ENCODE data around the gene DYSF. TPM values are rescaled to one million over a fixed set of nuclear protein-coding genes. Genes with fewer than 3 reads are reported as not detected.

DYSF gene
- polyA plus RNA-seq, 4 donors, result 15.0 to 18.1 (median 16.3) TPM

DNA sequence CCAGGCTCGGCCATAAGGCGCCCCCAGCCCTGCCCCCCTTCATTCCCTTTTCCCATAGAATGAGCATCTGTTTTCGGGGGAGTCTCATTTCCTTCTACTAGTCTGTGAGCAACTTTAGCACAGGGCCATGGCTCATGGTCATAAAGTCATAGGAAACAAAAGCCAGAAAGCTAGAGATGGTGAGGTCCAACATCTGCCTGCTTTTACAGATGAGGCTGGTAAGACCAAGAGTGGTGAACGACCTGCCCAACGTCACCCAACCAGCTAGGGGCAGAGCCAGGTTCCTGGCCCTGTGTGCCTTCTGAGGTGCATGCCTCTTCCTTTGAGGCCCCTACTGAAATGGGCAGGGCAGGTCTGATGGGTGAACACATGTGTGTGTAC is 212.7 kb downstream of the DYSF start:
- DNase-seq (ENCODE audit: low read depth in 4 of 4, low spot score in 2 of 4), result no peak

DNA sequence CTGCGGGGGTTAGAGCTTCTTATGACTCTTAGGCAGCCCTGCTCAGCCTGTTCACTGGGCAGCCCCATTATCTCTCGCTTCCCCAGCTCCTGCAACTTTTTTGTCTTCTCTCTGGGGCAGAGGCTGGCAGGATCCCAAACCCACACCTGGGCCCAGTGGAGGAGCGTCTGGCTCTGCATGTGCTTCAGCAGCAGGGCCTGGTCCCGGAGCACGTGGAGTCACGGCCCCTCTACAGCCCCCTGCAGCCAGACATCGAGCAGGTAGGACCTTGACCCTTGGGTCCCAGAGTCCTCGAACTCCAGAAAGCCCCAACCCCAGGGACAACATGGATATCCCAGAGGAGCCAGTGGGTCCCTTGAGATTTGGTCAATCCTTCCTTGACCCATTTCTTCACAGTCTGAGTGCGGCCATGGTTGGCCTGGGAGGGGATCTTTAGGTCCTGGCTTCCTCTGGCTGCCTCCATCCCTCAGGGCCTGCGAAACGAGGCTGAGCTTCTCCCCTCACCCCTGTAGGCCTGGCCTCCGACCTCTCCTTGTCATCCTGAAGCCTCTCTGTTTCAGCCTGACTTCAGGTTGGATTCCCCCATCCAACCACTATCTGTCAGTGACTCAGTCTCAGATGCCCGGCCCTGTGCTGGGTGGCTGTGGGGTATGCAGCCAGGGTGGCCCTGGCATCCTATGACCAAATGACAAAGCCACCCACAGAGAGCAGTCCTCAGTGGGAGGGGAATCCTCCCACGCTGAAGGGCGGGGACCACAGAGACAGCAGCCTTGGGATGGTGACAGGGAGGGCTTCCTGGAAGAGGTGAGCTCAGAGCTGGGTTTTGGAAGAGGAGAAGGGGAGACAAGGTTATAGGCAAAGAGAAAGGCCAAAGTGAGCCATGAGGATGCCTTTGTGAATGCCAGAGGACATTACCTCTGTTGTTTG is 214.2 kb downstream of the DYSF start:
- DNase-seq (ENCODE audit: low read depth in 4 of 4, low spot score in 2 of 4), result no peak

DNA sequence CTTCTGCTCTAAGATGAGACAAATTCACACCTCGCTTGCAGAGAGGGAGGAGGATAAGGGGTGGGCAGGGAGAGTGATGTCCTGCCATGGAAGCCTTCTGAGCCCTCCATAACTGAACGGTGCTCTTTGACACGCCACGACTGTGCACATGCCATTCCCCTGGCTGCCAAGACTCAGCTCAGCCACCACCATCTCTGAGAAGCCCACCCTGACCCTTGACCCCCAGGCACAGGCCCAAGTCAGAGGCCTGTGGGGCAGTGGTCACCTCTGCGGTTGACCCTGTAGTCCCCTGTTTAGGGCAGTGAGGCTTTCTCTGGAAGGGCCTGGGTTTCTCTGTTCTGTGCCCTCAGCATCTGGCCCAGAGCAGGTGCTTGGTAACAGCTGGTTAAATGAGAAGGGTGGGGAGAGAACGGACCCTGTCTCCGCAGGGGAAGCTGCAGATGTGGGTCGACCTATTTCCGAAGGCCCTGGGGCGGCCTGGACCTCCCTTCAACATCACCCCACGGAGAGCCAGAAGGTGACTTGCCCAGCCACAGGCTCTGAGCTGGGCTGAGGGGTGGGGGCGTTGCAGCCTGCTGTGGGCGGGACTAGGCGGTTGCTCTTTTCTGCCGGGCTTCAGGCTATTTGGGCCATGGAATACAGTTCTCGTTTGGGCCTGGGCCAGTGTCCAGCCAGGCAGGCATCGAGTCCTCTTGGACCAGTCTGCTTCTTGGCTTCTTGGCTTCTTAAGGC is 215.1 kb downstream of the DYSF start:
- DNase-seq (ENCODE audit: low read depth in 4 of 4, low spot score in 2 of 4), result no peak

DNA sequence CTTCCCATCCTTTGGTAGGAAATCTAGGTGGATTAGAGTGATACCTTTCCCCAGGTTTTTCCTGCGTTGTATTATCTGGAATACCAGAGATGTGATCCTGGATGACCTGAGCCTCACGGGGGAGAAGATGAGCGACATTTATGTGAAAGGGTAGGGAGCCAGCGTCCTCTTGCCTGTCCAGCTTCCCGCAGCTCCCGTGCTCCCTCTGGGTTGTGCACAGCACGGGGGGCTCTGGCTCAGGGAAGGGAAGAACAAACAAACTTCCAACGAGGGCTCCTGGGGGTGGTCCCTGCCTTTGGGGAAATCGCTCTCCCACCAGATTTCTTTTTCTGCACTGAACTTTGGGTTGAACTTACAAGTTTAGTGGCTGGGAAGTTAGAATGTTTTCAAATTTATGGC is 215.7 kb downstream of the DYSF start:
- DNase-seq (ENCODE audit: low read depth in 4 of 4, low spot score in 2 of 4), result no peak

DNA sequence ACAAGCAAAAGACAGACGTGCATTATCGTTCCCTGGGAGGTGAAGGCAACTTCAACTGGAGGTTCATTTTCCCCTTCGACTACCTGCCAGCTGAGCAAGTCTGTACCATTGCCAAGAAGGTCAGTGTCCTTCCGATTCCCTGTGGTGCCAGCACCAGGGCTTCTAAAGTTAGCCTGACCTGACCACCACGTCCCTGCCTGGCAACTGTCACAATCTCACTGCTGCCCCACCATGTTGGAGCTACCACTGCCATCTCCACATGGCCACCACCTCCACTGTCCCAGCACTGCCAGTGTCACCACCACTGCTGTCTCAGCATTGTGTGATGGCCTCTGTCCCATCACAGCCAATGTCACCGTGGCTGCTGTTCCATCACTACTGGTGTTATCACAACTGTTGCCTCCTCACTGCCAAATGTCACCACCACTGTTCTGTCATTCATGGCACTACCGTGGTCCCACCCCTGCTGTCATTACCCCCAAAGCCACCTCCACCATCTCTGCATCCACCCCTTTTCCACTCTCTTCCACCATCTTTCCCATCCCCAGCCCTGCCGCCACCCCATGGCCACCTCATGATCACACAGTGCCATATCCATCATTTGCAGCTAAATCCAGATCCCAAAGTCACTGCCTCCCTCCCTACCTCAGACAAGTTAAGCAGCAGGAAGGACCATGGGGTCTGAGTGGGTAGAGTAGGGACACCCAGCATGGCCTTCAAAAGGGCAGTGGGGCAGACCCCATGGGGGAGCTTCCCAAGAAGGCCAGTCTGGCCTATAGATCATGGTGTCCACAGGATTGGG is 216.5 kb downstream of the DYSF start:
- no peak for DNase-seq (ENCODE audit: low read depth in 4 of 4, low spot score in 2 of 4)

DNA sequence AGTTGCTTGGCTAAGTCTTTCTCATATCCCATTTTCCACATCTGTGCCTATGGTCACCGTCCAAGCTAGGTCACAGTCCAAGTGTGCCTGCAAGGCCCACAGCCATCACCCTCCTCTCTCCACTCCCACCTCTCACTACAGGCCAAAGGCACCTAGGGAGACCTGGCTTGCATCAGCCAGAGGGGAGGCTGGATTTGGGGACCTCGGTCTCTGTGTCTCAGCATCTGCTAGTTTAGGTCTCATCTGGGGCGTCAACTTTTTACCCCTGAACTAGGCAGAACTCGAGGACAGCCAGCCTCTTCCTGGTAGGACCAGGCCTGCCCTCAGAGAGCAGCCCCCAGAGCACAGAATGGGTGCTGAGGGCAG is 217.1 kb downstream of the DYSF start:
- no peak for DNase-seq (ENCODE audit: low read depth in 4 of 4, low spot score in 2 of 4)

DNA sequence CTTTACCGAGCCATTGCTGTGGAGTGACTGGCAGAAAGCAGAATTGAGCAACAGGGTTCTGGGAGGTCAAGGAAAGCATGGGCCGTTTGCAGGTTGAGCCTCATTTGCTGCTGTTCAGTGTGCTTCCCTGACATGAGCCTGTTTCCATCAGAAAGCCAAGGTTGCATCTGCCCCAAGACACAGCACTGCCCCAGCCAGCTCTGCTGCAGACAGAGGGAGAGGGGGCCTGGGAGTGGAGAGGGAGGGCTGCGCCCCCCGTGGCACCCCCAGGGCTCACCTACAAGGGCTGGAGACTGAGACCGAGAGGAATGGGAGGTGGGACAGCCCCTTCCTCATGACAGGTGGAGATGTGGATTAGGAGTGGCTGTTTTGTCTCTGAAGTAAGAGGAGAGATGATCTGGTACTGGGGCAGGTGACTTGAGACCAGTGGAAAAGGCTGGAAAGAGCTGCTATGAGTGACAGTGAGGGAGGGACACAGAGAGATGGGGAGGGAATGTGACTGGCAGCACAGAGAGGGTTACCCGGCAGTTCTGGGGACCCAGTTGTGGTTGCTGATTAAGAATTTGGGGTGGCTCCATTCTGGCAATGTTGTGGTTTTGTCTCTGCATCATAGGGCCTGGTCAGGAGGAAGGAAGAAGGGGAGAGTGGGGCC is 218.0 kb downstream of the DYSF start:
- no peak for DNase-seq (ENCODE audit: low read depth in 4 of 4, low spot score in 2 of 4)

DNA sequence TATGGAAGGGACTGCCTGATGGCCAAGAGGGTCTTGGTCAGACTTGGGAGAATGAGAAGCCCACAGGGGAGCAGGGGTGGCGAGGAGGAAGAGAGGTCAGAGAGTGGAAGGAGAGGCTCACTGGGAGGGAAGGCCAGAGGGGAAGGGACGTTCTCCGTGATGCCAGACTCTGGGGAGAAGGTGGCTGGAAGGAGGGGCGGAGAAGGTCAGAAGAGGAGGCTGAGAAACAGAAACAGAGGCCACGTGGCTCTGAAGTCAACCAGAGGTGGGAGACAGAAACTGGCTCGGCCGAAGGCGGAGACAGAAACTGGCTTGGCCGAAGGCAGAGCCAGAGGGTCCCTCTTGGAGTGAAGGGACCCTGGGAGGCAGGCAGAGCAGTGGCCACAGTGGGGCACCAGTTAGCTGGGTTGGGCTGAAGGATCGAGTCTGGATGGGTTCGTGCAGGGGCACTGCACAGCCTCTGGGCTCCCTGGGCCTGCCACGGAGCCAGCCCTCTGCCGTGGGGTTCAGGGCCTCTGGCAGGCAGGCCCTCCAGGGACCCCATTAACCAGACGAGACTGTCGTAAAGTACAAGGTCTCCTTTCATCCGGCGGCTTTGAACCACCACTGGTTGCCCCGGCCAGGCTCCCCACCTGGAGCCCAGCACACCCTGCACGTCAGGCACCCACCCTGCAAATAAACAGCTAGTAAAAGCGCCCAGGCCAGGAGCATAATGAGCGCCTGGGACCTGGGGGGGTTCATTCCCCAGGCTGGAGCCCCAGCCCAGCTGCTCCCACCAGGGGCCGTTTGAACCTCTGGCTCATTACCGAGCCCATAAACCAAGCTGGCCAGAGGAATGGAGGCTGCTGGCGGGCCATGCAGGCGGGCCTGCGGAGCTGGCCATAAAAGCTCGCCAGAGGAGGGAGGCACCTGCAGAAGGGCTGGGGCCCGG is 218.8 kb downstream of the DYSF start:
- no peak for DNase-seq (ENCODE audit: low read depth in 4 of 4, low spot score in 2 of 4)

DNA sequence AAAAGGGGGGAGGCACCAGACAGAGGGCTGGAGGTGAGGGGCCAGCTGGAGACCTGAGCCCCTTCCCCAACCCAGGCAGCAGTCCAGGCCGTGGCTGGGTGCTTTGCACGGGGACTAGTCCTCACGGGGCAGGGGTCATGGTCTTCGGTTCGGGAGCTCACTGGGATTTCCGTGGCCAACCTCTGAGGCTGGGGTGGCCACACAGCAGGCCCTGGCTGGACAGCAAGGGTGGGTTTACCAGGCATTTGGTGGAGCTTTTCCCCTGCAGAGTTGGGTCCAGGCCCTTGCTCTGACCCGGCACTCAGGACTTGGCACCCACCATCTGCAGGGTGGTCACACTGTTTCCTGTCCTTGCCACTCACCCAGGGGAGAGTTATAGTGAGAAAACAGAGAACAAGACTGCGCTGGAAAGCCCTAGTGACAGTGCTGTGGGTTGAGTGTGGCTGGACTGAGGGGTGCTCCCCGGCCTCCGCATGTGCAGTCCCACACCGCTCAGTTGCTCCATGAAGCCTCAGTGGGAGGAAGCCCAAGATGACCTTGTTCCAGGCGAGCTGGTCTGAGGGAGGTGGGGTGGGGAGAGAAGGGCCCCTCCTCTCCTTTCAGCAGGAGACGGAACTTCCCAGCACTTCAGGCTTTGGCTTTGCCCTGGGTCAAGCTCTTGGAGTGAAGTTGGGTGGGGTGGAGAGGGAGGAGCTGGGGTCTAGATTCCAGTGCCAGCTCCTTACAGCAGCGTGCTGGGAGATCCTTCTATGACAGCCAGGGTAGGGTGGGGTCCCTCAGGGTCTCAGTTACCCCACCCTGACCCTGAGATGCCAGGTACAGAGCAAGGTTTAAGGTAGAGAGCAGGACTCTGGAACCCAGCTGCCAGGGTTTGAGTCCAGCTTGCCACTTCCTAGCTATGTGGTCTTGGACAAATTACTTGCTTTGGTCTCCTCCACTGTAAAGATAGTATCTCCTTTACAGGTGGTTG is 219.8 kb downstream of the DYSF start:
- no peak for DNase-seq (ENCODE audit: low read depth in 4 of 4, low spot score in 2 of 4)

DNA sequence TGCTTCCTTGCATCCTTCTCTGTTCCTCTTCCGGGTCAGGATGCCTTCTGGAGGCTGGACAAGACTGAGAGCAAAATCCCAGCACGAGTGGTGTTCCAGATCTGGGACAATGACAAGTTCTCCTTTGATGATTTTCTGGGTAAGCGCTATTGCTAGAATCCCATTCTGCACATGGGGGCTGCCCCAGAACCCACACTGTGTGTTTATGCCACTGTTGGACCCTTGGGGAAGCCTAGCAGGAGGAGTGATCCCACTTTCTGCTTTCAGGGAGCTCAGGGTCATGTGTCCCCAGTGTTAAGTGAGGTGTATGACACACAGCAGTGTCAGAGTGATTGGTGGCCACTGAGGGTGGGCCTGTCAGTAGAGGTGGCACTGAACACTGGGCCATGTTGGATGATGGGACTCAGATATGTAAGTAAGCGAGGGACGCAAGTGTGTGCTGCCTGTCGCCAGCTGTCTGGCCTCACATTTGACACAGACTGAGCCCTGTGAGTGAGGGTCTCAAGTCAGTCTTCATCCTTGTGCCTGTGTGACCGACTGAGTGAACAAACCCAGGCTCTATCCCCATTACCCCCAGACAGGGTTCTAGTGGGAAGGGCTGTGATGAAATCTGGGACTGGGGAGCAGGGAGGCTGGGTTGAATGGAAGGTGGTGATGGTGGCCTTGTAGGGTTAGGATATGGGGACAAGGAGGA is 220.9 kb downstream of the DYSF start:
- DNase-seq (ENCODE audit: low read depth in 4 of 4, low spot score in 2 of 4), result no peak

DNA sequence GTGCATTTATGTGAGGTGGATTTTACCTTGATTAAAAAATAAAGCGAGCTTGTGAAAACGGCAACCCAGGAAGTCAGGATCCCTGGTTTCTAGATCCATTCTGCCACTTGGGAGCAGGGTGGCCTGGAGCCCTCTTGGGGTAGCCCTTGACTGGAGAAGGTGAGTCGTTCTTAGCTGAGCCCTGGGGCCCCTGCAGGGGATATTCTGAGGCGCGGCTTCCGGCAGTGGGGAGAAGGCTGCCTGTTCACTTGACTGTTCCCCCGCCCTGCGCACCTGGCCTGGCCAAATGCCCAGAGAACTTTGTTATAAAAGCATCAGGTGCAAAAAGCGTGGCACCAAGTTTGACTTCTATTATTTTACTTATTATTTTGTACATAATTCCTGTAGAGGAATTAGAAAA is 221.9 kb downstream of the DYSF start:
- peak in 2 of 4 donors; percentile 13 to 24 for DNase-seq (ENCODE audit: low read depth in 4 of 4, low spot score in 2 of 4)

DNA sequence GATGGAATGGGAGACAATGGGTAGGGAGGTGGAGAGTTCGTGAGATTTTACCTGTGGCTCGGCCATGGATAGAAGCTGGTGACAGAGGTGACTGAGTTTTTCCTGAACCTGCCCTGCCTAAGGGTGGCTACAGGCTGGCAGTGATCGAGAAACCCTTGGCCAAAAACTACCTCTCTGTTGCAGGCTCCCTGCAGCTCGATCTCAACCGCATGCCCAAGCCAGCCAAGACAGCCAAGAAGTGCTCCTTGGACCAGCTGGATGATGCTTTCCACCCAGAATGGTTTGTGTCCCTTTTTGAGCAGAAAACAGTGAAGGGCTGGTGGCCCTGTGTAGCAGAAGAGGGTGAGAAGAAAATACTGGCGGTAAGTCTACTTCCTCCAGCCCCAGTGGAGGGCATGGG is 225.5 kb downstream of the DYSF start:
- DNase-seq (ENCODE audit: low read depth in 4 of 4, low spot score in 2 of 4), result no peak

DNA sequence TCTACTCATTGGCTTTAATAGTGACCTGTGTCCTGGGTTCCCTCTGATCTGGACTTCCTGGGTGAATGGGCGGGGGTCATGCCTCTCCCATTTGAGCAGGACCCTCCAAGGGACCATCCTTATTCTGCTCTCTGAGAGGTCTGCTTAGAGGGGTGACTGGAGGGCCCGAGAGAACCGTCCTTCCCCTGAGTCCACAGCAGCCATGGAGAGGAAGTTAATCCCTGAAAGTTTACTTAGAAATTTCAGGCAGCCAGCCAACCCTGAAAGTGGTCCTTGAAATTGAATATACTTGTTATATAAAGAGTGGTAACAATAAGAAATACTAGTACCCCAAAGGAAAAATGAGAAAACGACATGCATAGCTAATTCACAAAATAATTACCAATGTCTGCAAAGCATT is 226.1 kb downstream of the DYSF start:
- DNase-seq (ENCODE audit: low read depth in 4 of 4, low spot score in 2 of 4), result no peak

DNA sequence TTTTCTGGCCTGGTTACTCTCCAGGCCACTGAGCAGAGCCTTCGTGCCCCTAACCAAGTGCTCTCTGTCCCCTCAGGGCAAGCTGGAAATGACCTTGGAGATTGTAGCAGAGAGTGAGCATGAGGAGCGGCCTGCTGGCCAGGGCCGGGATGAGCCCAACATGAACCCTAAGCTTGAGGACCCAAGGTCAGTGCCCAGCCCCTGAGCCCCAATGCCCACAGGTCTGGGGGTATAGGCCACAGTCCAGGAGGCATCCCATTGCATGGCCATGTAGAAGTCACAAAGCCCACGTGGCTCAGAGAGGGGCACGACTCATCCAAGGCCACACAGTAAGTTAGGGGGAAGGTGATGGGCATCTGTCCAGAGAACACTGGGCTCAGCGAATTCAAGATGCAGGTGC is 227.6 kb downstream of the DYSF start:
- DNase-seq (ENCODE audit: low read depth in 4 of 4, low spot score in 2 of 4), result no peak

DNA sequence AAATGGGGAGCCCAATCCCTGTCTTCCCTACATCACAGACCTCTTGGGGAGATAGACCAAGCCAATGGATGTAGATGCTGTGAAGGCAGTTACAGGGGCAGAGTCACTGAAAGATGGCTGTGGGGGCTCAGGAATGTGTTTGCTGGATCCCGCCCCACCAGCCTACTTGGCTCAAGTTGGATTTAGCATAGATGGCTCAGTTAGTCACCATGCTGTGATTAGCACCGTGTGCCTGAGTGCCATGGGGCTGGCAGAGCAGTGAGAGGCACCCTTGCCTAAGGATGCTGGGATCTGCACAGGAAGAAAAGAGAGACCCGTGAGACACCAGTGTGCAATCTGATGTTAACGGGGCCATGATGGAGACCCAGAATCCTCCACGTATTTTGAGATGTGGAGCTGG is 228.3 kb downstream of the DYSF start:
- DNase-seq (ENCODE audit: low read depth in 4 of 4, low spot score in 2 of 4), result no peak

DNA sequence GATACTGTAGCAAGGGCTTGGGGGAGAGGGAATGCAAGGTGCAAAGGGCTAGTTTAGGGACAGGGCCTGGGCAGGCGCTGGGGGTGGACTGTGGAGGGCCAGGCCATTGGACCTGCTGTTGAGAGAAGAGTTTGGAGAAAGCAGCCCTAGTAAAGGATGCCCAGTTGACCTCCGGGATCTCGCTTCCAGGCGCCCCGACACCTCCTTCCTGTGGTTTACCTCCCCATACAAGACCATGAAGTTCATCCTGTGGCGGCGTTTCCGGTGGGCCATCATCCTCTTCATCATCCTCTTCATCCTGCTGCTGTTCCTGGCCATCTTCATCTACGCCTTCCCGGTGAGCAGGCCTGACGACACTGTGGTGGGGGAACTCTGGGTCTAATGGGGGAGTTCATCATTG is 229.0 kb downstream of the DYSF start:
- DNase-seq (ENCODE audit: low read depth in 4 of 4, low spot score in 2 of 4), result no peak

DNA sequence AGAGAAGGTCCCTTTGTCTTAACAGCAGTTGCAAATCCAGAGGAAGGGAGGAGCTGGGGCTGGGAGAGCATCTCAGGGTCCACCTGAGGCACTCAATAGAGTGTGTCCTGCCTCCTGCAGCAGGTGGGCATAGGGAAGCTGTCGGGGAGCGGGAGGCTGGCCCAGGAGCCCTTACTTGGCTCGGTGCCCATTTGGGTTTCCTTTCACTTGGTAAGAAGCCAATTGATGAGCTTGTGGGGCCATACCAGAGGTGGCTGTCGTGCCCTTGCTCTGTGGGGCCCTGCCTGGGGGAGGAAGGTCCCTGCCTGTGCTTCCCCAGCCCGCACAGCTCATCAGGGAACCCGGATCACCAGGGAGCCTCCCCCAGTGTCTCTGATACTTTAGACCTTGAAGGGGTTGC is 229.7 kb downstream of the DYSF start:
- DNase-seq (ENCODE audit: low read depth in 4 of 4, low spot score in 2 of 4), result no peak

DNA sequence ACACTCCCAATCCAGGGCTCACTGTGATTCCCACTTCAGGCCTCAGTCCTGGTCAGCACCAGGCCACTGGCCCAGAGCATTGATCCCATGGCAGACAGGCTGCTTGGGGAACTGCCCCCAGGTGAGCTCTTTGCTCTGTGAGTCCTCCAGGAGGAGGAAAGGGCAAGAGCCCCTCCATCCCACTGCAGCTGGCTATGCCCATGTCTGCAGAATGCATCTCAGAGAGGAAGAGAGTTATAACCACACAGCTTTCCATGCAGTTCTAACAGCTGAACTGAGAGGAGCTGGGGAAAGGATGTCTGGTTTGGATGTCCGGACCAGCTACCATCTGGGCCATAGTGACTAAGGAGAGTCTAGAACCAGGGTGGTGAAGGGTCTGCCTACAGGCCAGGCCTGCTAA is 230.3 kb downstream of the DYSF start:
- DNase-seq (ENCODE audit: low read depth in 4 of 4, low spot score in 2 of 4), result no peak
